Measurements from ENCODE around the gene LMOD2. TPM values are rescaled to one million over a fixed set of nuclear protein-coding genes. Genes with fewer than 3 reads are reported as not detected.

Gene LMOD2
- total RNA-seq, 6 experiments from 2014 or later, result not detected

DNA sequence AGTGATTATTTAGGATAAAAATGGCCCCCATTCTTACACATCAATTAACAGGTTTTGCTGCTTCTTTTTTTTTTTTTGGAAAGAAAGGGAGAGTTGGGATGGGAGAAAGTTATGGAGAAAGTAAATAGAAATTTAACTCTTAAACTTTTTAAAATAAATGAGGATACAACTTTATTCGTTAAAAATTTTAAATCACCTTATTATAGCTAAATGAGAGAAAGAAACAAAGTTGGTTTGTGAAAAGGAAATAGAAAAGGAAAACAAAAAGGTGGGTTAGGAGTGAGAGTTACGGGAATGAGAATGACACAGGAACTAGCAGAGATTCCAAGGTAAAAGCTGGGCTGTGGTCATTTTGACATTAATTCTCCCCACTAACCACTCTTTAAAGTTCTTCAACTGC lies 34.9 kb downstream of the LMOD2 start:
- TF ChIP-seq, protein P1, sequence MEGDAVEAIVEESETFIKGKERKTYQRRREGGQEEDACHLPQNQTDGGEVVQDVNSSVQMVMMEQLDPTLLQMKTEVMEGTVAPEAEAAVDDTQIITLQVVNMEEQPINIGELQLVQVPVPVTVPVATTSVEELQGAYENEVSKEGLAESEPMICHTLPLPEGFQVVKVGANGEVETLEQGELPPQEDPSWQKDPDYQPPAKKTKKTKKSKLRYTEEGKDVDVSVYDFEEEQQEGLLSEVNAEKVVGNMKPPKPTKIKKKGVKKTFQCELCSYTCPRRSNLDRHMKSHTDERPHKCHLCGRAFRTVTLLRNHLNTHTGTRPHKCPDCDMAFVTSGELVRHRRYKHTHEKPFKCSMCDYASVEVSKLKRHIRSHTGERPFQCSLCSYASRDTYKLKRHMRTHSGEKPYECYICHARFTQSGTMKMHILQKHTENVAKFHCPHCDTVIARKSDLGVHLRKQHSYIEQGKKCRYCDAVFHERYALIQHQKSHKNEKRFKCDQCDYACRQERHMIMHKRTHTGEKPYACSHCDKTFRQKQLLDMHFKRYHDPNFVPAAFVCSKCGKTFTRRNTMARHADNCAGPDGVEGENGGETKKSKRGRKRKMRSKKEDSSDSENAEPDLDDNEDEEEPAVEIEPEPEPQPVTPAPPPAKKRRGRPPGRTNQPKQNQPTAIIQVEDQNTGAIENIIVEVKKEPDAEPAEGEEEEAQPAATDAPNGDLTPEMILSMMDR (IDR thresholded peaks at IDR 0.05), result no peak
- DNase-seq, result no peak
- H3K4me1 Mint-ChIP-seq (ENCODE audit: low read depth), result peaks cover 14% of the 10 kb centered on the region
- H3K4me3 Mint-ChIP-seq, result no peak overlapping the region
- H3K27me3 Mint-ChIP-seq (ENCODE audit: insufficient read depth), result no peaks in the 10 kb centered on the region
- no peaks in the 10 kb centered on the region for H3K9me3 Mint-ChIP-seq
- H3K27ac Mint-ChIP-seq, result no peak overlapping the region
- H3K36me3 Mint-ChIP-seq (ENCODE audit: low read depth), result peaks cover 12% of the 10 kb centered on the region; the same call in 1 of the 2 replicates

DNA sequence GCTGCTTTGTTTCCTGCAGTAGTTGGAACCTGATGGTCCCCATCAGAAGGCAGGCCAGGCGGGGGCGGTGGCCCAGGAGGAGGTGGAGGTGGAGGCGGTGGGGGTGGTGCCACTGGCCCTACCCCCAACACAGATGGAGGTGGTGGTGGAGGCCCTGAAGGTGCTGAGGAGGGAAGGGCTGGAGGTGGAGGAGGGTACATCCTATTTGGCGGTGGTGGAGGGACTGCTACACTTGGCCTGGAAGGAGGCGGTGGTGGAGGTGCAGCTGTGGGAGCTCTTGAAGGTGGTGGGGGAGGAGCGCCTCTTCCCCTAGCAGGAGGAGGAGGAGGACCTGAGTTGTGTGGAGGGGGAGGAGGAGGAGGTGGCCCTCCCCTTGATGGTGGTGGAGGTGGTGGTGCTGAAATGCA lies 36.8 kb downstream of the LMOD2 start:
- no peak for DNase-seq
- Mint-ChIP-seq H3K36me3 (ENCODE audit: low read depth) (peaks cover 12% of the 10 kb centered on the region; the same call in 1 of the 2 replicates), H3K27me3 (ENCODE audit: insufficient read depth) (no peaks in the 10 kb centered on the region), H3K4me3 (no peak overlapping the region), H3K27ac (no peak overlapping the region), H3K4me1 (ENCODE audit: low read depth) (peaks cover 15% of the 10 kb centered on the region), H3K9me3 (no peaks in the 10 kb centered on the region)
- TF ChIP-seq, protein P1 (IDR thresholded peaks at IDR 0.05), result no peak

DNA sequence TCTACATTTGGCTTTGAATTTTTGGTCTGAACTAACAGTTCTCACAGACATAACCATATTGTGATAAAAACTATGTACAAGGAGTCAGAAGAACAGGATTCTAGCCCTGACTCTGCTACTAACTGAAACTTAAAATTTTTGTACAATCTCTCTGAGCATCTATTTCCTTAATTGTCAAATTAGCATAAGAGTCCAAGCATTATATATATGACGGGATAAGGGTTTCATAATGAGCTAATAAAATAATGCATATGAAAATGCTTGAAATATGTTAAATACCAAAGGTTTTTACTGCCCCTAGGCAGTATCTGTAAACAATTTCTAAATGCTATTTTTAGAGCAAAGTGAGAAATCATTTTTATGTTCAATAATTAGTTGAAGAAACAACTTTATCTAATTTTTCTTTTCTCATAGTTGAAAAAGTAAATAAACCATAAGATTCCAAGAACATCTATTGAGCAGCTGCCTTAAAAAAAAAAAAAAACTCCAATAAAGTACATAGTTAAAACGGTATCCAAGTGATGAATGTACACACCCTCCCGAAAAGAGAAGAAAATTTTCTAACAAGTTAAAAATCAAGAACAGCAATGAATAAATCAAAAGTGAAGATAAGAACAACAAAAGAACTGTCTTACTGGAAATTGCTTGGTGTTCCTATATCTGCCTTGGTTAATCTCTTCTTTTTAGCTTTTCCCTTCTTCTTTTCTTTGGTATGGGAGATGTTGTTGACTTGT lies 40.4 kb downstream of the LMOD2 start:
- H3K27ac Mint-ChIP-seq, result no peak overlapping the region
- no peak overlapping the region for H3K4me3 Mint-ChIP-seq
- peaks cover 7% of the 10 kb centered on the region; the same call in 1 of the 2 replicates for H3K4me1 Mint-ChIP-seq (ENCODE audit: low read depth)
- DNase-seq, result no peak
- TF ChIP-seq, protein P1 (IDR thresholded peaks at IDR 0.05), result no peak
- no peaks in the 10 kb centered on the region for H3K9me3 Mint-ChIP-seq
- 0 out of 2 replicates have a peak, but pooled peaks cover 6% of the 10 kb centered on the region for H3K36me3 Mint-ChIP-seq (ENCODE audit: low read depth)
- no peaks in the 10 kb centered on the region for H3K27me3 Mint-ChIP-seq (ENCODE audit: insufficient read depth)

DNA sequence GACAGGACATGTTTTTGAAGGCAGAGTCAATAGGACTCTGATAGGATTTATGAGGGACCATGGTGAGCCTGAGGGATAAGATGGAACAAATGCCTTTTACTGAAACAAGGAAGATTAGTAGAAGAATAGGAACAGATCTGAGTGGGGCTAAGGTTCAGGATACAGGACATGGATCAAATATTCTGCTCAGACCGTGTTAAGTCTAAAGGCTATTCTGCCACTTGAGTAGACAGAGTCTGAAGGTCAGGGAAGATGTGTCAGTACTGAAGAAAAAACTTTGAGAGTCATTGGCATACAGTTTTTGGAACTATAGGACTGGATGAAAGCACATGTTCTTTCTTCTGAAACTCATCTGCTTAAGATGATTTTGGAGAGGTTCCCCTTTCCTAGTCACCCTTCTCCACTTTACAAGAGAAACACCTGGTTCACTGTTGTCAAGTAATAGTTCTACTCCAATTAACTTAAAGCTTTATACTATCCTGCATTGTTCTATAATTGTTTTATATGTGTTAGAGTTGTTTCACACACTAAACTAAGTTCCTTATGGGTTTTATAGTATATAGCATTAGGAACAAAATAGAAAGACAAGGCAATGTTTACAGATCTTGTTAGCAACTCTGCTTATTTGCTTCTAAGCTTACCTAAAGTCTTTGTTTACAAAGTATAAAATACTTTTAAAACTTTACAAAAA lies 49.7 kb downstream of the LMOD2 start:
- DNase-seq, result no peak
- H3K27ac Mint-ChIP-seq, result no peak overlapping the region
- TF ChIP-seq, protein P1 (IDR thresholded peaks at IDR 0.05), result no peak
- H3K4me3 Mint-ChIP-seq, result no peak overlapping the region
- H3K27me3 Mint-ChIP-seq (ENCODE audit: insufficient read depth), result no peaks in the 10 kb centered on the region
- H3K36me3 Mint-ChIP-seq (ENCODE audit: low read depth), result no peaks in the 10 kb centered on the region; the same call in 1 of the 2 replicates
- no peaks in the 10 kb centered on the region for H3K9me3 Mint-ChIP-seq
- H3K4me1 Mint-ChIP-seq (ENCODE audit: low read depth), result peaks cover 10% of the 10 kb centered on the region

DNA sequence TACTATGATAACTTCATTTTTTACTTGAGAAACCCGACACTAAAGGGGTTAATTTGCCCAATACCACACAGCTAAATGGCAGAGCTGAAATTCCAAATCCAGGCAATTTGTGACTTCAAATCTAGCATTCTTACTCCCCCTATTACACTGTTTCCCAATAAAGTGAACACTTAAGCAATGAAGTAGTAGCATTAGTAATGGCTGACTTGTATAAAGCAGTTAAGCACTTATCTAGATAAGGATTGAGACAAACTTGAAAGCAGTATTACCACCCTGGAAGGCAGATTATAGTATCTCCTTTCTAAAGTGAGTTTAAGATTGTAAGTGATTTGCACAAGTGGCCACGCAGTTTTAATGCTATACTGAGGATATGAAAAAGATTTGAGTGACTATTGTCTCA lies 53.9 kb downstream of the LMOD2 start:
- H3K9me3 Mint-ChIP-seq, result no peaks in the 10 kb centered on the region
- no peak overlapping the region for H3K27ac Mint-ChIP-seq
- H3K27me3 Mint-ChIP-seq (ENCODE audit: insufficient read depth), result no peaks in the 10 kb centered on the region
- no peaks in the 10 kb centered on the region; the same call in 1 of the 2 replicates for H3K36me3 Mint-ChIP-seq (ENCODE audit: low read depth)
- no peak for DNase-seq
- TF ChIP-seq, protein P1 (IDR thresholded peaks at IDR 0.05), result no peak
- no peak overlapping the region for H3K4me3 Mint-ChIP-seq
- H3K4me1 Mint-ChIP-seq (ENCODE audit: low read depth), result peaks cover 52% of the 10 kb centered on the region

Measured in HFFc6 (cell line).